B cell (primary cell): ENCODE results near the gene ECE1. TPM values are rescaled to one million over a fixed set of nuclear protein-coding genes. Genes with fewer than 3 reads are reported as not detected.

ENCODE experiments used
- ATAC-seq: fragments of 200-7000 bp; cut with Tn5 transposase; one replicate; pipeline ENCODE4 v1.10.0; 2021; ENCODE audit warnings: low read depth, mild to moderate bottlenecking, moderate number of reproducible peaks, moderate library complexity
- CTCF ChIA-PET: fragments of 350-600 bp; sonication (Branson Sonifier 250); formaldehyde crosslinking; loops from one replicate; lab custom pipeline; 2021; ENCODE audit warnings: antibody characterized with exemption, inconsistent platforms; lab: Charles Lee
- POLR2A ChIA-PET: fragments of 350-600 bp; sonication (Branson Sonifier 250); formaldehyde crosslinking; loops from one replicate; lab custom pipeline; 2021; ENCODE audit warnings: antibody characterized with exemption; lab: Charles Lee
- DNase-seq: peaks from one replicate; pipeline ENCODE4 v3.0.0; 2013
- H2AFZ ChIP-seq: 2 replicates; pipeline ENCODE4 v1.6.1; 2012; ENCODE audit warnings: mild to moderate bottlenecking, low read depth, low read length; ENCODE audit not compliant: insufficient read depth, poor library complexity, severe bottlenecking
- H3K27ac ChIP-seq, 2 donors: 1 replicate in 1 of 2; 2 replicates in 1 of 2; pipeline ENCODE4 v1.5.1; 2012 to 2013; ENCODE audit warnings: low read length in 2 of 2, mild to moderate bottlenecking in 2 of 2, moderate library complexity in 1 of 2
- H3K27me3 ChIP-seq, 4 experiments: fragments of 200-600 bp in 1 of 4; sonication (generic) in 1 of 4; replicated peaks in 1 of 4; 1 replicate in 2 of 4; 2 replicates in 2 of 4; pipeline versions ENCODE4 v1.6.1 to v1.7.0; 2013 to 2016; ENCODE audit warnings: low read length in 3 of 4, mild to moderate bottlenecking in 2 of 4, mixed read lengths in 1 of 4, moderate library complexity in 1 of 4; ENCODE audit not compliant: insufficient read depth in 4 of 4, control insufficient read depth in 3 of 4; ENCODE audit errors: control extremely low read depth in 1 of 4
- H3K36me3 ChIP-seq, 2 experiments: replicated peaks in 1 of 2; 1 replicate in 1 of 2; 2 replicates in 1 of 2; pipeline versions ENCODE4 v1.6.1 to v1.7.1; 2013; ENCODE audit warnings: low read length in 1 of 2; ENCODE audit not compliant: insufficient read depth in 2 of 2, control insufficient read depth in 1 of 2; ENCODE audit errors: control extremely low read depth in 1 of 2, extremely low read depth in 1 of 2
- H3K4me1 ChIP-seq, 2 donors: fragments of 200-600 bp in 1 of 2; sonication (generic) in 1 of 2; 1 replicate in 1 of 2; 2 replicates in 1 of 2; pipeline versions ENCODE4 v1.5.1 to v1.6.1; 2013 to 2017; ENCODE audit warnings: low read length in 2 of 2; ENCODE audit not compliant: control insufficient read depth in 2 of 2, insufficient read depth in 2 of 2
- H3K4me2 ChIP-seq: replicated peaks from 2 replicates; pipeline ENCODE3; 2012; ENCODE audit warnings: mild to moderate bottlenecking, low read depth, low read length; ENCODE audit not compliant: poor library complexity, severe bottlenecking
- H3K4me3 ChIP-seq, 5 experiments: fragments of 200-600 bp in 1 of 5; sonication (generic) in 1 of 5; 1 replicate in 3 of 5; 2 replicates in 2 of 5; pipeline versions ENCODE4 v1.5.1 to v1.7.0; 2011 to 2016; ENCODE audit warnings: low read length in 4 of 5, mild to moderate bottlenecking in 4 of 5, low read depth in 2 of 5, control low read depth in 1 of 5, moderate library complexity in 1 of 5; ENCODE audit not compliant: insufficient read depth in 1 of 5; ENCODE audit errors: control extremely low read depth in 1 of 5, extremely low read depth in 1 of 5
- H3K79me2 ChIP-seq: fragments of 200-600 bp; sonication (generic); one replicate; pipeline ENCODE4 v1.6.0; 2016; ENCODE audit warnings: low read length; ENCODE audit not compliant: control insufficient read depth, insufficient read depth
- H3K9ac ChIP-seq: fragments of 200-600 bp; sonication (generic); 2 replicates; pipeline ENCODE4 v1.6.1; 2017; ENCODE audit warnings: mild to moderate bottlenecking, low read length, moderate library complexity
- H3K9me3 ChIP-seq, 3 donors: one replicate each; pipeline versions ENCODE4 v1.6.1 to v1.7.1; 2013; ENCODE audit warnings: low read length in 2 of 3; ENCODE audit not compliant: control insufficient read depth in 2 of 3, insufficient read depth in 1 of 3; ENCODE audit errors: control extremely low read depth in 1 of 3
- H4K20me1 ChIP-seq: 2 replicates; pipeline ENCODE4 v1.6.0; 2012; ENCODE audit warnings: mild to moderate bottlenecking, low read length; ENCODE audit not compliant: insufficient read depth, control insufficient read depth, poor library complexity, severe bottlenecking
- H3K27ac Mint-ChIP-seq: one replicate; pipeline ENCODE4 v1.8.0; 2021; ENCODE audit warnings: mixed read lengths
- H3K27me3 Mint-ChIP-seq: one replicate; pipeline ENCODE4 v1.8.0; 2021; ENCODE audit warnings: mixed read lengths
- H3K4me1 Mint-ChIP-seq: one replicate; pipeline ENCODE4 v1.8.0; 2021; ENCODE audit warnings: mixed read lengths
- H3K4me3 Mint-ChIP-seq: one replicate; pipeline ENCODE4 v1.8.0; 2021; ENCODE audit warnings: mixed read lengths
- H3K9me3 Mint-ChIP-seq: one replicate; pipeline ENCODE4 v1.8.0; 2022; ENCODE audit warnings: mixed read lengths; ENCODE audit not compliant: insufficient read depth
- CTCF ChIP-seq: fragments of 200-600 bp; IDR thresholded peaks from one replicate; pipeline ENCODE4 v1.8.0; 2022; ENCODE audit warnings: antibody characterized with exemption, mild to moderate bottlenecking
- EZH2 ChIP-seq: IDR thresholded peaks from 2 replicates; pipeline ENCODE4 v1.6.1; 2012; ENCODE audit warnings: borderline replicate concordance, low read depth, mild to moderate bottlenecking, moderate library complexity, low read length; ENCODE audit not compliant: insufficient read depth, poor library complexity, severe bottlenecking
- WGBS: methylation state at CpG from one replicate; pipeline ENCODE4 v1.1.5; 2013; ENCODE audit warnings: missing lambda C conversion rate; ENCODE audit not compliant: insufficient coverage; 5-methylcytosine and 5-hydroxymethylcytosine counted together
- intact Hi-C: fragments of 100-400 bp; cut with micrococcal nuclease; formaldehyde crosslinking; loops from one replicate; pipeline ENCODE4 v1.10.0; 2022
- polyA plus RNA-seq: library from polyadenylated mRNA; depleted of rRNA; stranded (reverse); fragments of >200 nt; gene quantifications from 2 replicates; pipeline ENCODE4 v1.2.3, GENCODE V29; 2012
- total RNA-seq, 2 donors: library from RNA; stranded (reverse); fragments of 120-200 nt in 1 of 2; gene quantifications; 1 replicate in 1 of 2; 2 replicates in 1 of 2; pipeline versions ENCODE4 v1.2.3 to v1.2.4, GENCODE V29; 2013 to 2022

ECE1 gene
- total and polyA plus RNA-seq, 2 donors (not counting 1 experiment from before 2014, with no cell fraction given): 46.7 to 133 TPM

DNA sequence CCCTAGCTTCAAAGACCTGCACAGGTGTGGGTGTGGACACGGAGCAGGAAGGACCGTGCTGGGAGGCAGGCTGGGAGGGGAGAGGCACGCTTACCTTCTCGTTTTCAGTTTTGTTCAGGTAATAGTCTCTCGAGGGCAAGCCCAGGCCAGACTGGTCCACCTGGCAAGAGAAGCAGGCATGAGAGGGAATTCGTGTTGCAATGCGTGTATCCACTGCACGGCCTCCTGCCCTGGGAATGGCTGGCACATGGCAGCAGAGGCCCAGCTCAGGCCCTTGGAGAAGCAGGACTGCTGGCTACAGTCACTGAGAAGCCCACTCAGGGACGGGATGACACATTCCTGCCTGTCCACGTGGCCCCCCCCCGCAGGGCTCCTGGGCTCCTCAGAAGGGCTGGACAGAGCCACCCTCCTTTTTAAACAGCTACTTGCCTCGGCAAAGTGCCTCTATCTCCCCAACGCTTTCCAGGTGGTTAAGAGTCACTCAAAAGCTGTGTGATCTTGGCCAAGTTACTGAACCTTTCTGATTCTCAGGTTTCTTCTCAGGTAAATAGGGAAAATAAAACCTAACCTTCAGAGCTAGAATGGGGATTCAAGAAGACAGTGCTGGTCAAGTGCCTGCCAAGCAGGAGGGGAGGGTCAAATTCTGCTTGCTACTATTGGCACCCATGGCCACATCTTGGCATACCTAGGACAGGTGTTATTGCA lies 32.7 kb downstream of the ECE1 start:
- WGBS: 94% methylated on average over 11 of the region's 13 CpGs
- Histone ChIP-seq H3K4me2 (no peak overlapping the region), H3K36me3 (peaks cover 6 to 72% of the 10 kb centered on the region in 2 experiments), H3K27me3 (no peaks in the 10 kb centered on the region), H3K27ac (no peak overlapping the region), H4K20me1 (peaks cover 7% of the 10 kb centered on the region), H3K9ac (no peak overlapping the region), H3K9me3 (peaks cover 0 to 3% (median 0%) of the 10 kb centered on the region in 3 donors), H3K4me1 (peaks cover 9 to 19% of the 10 kb centered on the region in 2 donors), H3K79me2 (no peaks in the 10 kb centered on the region), H3K4me3 (no peak overlapping the region), H2AFZ (no peak overlapping the region)
- intact Hi-C loops: loop anchor here (10.0 kb wide), 1 partner anchor 707 kb away; no protein-coding TSS in a partner anchor
- Mint-ChIP-seq H3K27me3 (no peaks in the 10 kb centered on the region), H3K4me3 (no peak overlapping the region), H3K9me3 (no peaks in the 10 kb centered on the region), H3K27ac (peak overlapping the region; percentile 20), H3K4me1 (peaks cover 32% of the 10 kb centered on the region)
- ChIA-PET CTCF (interaction anchor here (0.6 to 12.5 kb wide), 6 partner anchors 12 to 112 kb away, joined by 3 to 562 read pairs (median 89); partner anchors contain the start of gene ECE1), POLR2A (no interaction called here)
- ATAC-seq: no peak
- no peak for TF ChIP-seq CTCF
- TF ChIP-seq EZH2: no peak
- DNase-seq: no peak

- H2AFZ ChIP-seq: no peak overlapping the region
- Mint-ChIP-seq H3K9me3 (no peaks in the 10 kb centered on the region), H3K27me3 (no peaks in the 10 kb centered on the region), H3K27ac (no peak overlapping the region), H3K4me3 (no peak overlapping the region), H3K4me1 (peaks cover 30% of the 10 kb centered on the region)
- intact Hi-C loops: loop anchor here (10.0 kb wide), 1 partner anchor 708 kb away; no protein-coding TSS in a partner anchor
- ATAC-seq: no peak
- no peaks in the 10 kb centered on the region for H3K9me3 ChIP-seq
- H3K27ac ChIP-seq: no peak overlapping the region
- 95% methylated on average over 8 of the region's 13 CpGs for WGBS
- H3K27me3 ChIP-seq: no peaks in the 10 kb centered on the region
- H4K20me1 ChIP-seq: peaks cover 7% of the 10 kb centered on the region
- no peak for DNase-seq
- POLR2A ChIA-PET: no interaction called here
- H3K9ac ChIP-seq: no peak overlapping the region
- CTCF ChIA-PET: interaction anchor here (0.7 to 12.5 kb wide), 7 partner anchors 13 to 113 kb away, joined by 3 to 562 read pairs (median 88); partner anchors contain the start of gene ECE1
- H3K4me1 ChIP-seq: peaks cover 9 to 19% of the 10 kb centered on the region in 2 donors
- no peaks in the 10 kb centered on the region for H3K79me2 ChIP-seq
- TF ChIP-seq EZH2: no peak
- no peak for TF ChIP-seq CTCF
- H3K4me2 ChIP-seq: no peak overlapping the region
- H3K4me3 ChIP-seq: no peak overlapping the region
- H3K36me3 ChIP-seq: peaks cover 7 to 72% of the 10 kb centered on the region in 2 experiments
Observed at GRCh38 chr1:21256776-21257175, 33.5 kb downstream of the ECE1 start.
